Neural crest cell (in vitro differentiated cells): Measurements from ENCODE around the gene EPB41. TPM values are rescaled to one million over a fixed set of nuclear protein-coding genes. Genes with fewer than 3 reads are reported as not detected.
"Not testable (repeated sequence)": the region's sequence is repeated elsewhere in the genome, so short reads cannot be mapped to it uniquely, and the experiment has no call there.

ENCODE experiments used
- DNase-seq: peaks from one replicate; pipeline ENCODE4 v3.0.0; 2021; ENCODE audit warnings: low read depth, mixed read lengths, low spot score
- H3K27ac Mint-ChIP-seq: one replicate; pipeline ENCODE4 v1.8.0; 2021; ENCODE audit warnings: mild to moderate bottlenecking, mixed read lengths; ENCODE audit not compliant: unreplicated experiment
- H3K27me3 Mint-ChIP-seq: 2 replicates; pipeline ENCODE4 v1.8.0; 2021; ENCODE audit warnings: low read depth, mild to moderate bottlenecking, mixed read lengths
- H3K36me3 Mint-ChIP-seq: 2 replicates; pipeline ENCODE4 v1.8.0; 2021; ENCODE audit warnings: low read depth, mild to moderate bottlenecking, mixed read lengths
- H3K4me1 Mint-ChIP-seq: 2 replicates; pipeline ENCODE4 v1.8.0; 2021; ENCODE audit warnings: mixed read lengths
- H3K4me3 Mint-ChIP-seq: one replicate; pipeline ENCODE4 v1.8.0; 2021; ENCODE audit warnings: mild to moderate bottlenecking, mixed read lengths
- H3K9me3 Mint-ChIP-seq: 2 replicates; pipeline ENCODE4 v1.8.0; 2021; ENCODE audit warnings: mixed read lengths
- CTCF ChIP-seq: fragments of 200-600 bp; sonication (generic); conservative IDR thresholded peaks from 2 replicates; pipeline ENCODE4 v1.5.0; 2021; ENCODE audit warnings: antibody characterized with exemption, mild to moderate bottlenecking
- total RNA-seq: library from RNA; stranded (reverse); gene quantifications from 2 replicates; pipeline ENCODE4 v1.2.1, GENCODE V29; 2021

EPB41 gene
- total RNA-seq, 1 donor from 2014 or later, result 108 TPM

- no peak for DNase-seq
- H3K4me1 Mint-ChIP-seq, result no peaks in the 10 kb centered on the region
Observed at GRCh38 chr1:29142714-29143113, 228.3 kb downstream of the EPB41 start.

DNA sequence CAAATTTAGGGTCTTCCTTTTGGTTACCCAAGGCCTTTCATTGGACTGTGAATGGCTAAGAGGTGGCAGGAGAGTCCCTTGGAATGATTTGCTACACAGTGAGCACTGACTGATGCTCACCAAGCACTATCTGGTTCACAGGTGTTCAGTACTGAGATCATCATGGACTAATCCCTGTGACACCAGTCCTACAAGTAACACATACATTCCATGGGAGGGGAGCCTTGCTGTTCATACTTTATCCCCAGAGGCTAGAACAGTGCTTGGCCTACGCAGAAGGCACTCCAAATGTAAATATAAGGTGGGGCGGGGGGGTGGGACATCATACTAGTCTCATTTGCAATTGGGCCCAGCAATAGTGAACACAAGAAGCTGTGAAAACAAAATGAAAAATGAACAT is 229.8 kb downstream of the EPB41 start:
- no peak overlapping the region for H3K27ac Mint-ChIP-seq
- DNase-seq, result no peak
- no peaks in the 10 kb centered on the region for H3K9me3 Mint-ChIP-seq
- H3K27me3 Mint-ChIP-seq, result no peaks in the 10 kb centered on the region
- H3K36me3 Mint-ChIP-seq, result peaks cover 37% of the 10 kb centered on the region
- no peak overlapping the region for H3K4me3 Mint-ChIP-seq
- TF ChIP-seq CTCF, result no peak
- no peaks in the 10 kb centered on the region for H3K4me1 Mint-ChIP-seq

More at GRCh38 chr1:29142714-29143113, 228.3 kb downstream of the EPB41 start:
- H3K4me3 Mint-ChIP-seq, result no peak overlapping the region
- peaks cover 23% of the 10 kb centered on the region for H3K36me3 Mint-ChIP-seq
- H3K27ac Mint-ChIP-seq, result no peak overlapping the region
- no peaks in the 10 kb centered on the region for H3K9me3 Mint-ChIP-seq
- H3K27me3 Mint-ChIP-seq, result no peaks in the 10 kb centered on the region
- TF ChIP-seq CTCF, result no peak

- no peaks in the 10 kb centered on the region for H3K4me1 Mint-ChIP-seq
- TF ChIP-seq CTCF, result no peak
- H3K27ac Mint-ChIP-seq, result peak overlapping the region; percentile 31
- H3K27me3 Mint-ChIP-seq, result no peaks in the 10 kb centered on the region
- H3K36me3 Mint-ChIP-seq, result peaks cover 47% of the 10 kb centered on the region
- DNase-seq, result no peak
- H3K4me3 Mint-ChIP-seq, result no peak overlapping the region
- H3K9me3 Mint-ChIP-seq, result no peaks in the 10 kb centered on the region
Observed at GRCh38 chr1:29145739-29146437, 231.5 kb downstream of the EPB41 start.

DNA sequence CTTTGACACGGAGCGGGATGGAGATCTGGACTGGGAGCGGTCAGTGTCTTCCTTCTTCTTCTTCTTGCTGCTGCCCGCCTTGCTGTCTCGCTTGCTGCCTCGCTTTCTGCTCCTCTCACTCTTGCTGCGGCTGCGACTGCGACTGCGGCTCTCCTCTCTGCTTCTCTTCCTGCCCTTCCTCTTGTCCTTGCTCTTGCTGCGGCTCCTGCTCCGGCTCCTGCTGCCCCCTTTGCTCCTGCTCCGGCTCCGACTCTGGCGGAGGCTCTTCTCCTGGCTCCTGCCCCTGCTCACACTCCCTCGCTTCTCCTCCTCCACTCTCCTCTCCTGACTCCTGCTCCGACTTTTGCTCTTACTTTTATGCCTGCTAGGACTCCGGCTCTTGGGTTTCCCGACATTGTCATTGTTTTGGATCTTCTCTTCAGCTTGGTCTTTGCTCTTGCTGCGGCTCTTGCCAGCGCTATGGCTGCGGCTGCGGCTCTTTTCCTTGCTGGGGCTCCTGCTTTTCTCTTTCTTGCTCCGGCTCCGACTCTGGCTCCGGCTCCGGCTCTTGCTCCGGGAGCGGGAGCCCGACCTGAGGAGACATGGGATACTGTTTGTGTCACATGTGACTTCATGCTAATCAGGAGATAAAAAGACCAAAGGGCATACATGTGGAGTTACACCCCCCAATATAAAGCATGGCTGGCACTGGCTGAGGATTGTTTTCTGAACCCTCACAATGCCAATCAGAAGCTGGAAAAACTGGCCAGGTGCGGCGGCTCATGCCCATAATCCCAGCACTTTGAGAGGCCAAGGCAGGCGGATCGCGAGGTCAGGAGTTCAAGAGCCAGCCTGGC is 234.5 kb downstream of the EPB41 start:
- peak overlapping the region; percentile 2 for H3K27ac Mint-ChIP-seq
- no peak for DNase-seq
- no peaks in the 10 kb centered on the region for H3K4me1 Mint-ChIP-seq
- H3K4me3 Mint-ChIP-seq, result no peak overlapping the region
- no peaks in the 10 kb centered on the region for H3K9me3 Mint-ChIP-seq
- TF ChIP-seq CTCF, result no peak
- no peaks in the 10 kb centered on the region for H3K27me3 Mint-ChIP-seq
- peaks cover 42% of the 10 kb centered on the region for H3K36me3 Mint-ChIP-seq

DNA sequence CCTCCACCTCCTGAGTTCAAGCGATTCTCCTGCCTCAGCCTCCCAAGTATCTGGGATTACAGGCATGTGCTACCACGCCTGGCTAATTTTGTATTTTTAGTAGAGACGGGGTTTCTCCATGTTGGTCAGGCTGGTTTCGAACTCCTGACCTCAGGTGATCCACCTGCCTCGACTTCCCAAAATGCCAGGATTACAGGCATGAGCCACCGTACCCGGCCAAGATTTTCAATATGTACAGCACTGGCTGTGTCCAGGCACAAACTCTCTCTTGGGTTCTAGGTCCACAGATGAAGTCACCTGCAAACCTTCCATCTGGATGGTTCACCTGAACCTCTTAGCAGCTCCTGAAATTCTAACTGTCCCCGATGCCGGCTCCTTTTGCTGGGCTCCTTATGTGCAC is 236.0 kb downstream of the EPB41 start:
- not testable (repeated sequence) for H3K27ac Mint-ChIP-seq, DNase-seq, H3K4me1 Mint-ChIP-seq, H3K9me3 Mint-ChIP-seq, H3K27me3 Mint-ChIP-seq, H3K4me3 Mint-ChIP-seq
- peaks cover 43% of the 10 kb centered on the region for H3K36me3 Mint-ChIP-seq
